HEK293T (cell line): Measurements from ENCODE around the gene ADSS1.

Experiments
- ELF4 ChIP-seq: fragments of 450-650 bp; IDR thresholded peaks from 2 replicates; pipeline ENCODE4 v1.6.1; 2017; ENCODE audit warnings: antibody characterized with exemption
- FOXK2 ChIP-seq: fragments of 450-650 bp; IDR thresholded peaks from 2 replicates; pipeline ENCODE4 v1.6.1; 2016; ENCODE audit warnings: mild to moderate bottlenecking
- FOXM1 ChIP-seq: fragments of 450-650 bp; IDR thresholded peaks from 2 replicates; pipeline ENCODE4 v1.6.1; 2017; ENCODE audit warnings: mild to moderate bottlenecking, borderline replicate concordance
- L3MBTL2 ChIP-seq: fragments of 450-650 bp; conservative IDR thresholded peaks from 2 replicates; pipeline ENCODE4 v1.6.1; 2016; ENCODE audit warnings: mild to moderate bottlenecking
- LEF1 ChIP-seq: fragments of 450-650 bp; IDR thresholded peaks from 2 replicates; pipeline ENCODE4 v1.6.1; 2017; ENCODE audit warnings: mild to moderate bottlenecking, borderline replicate concordance
- PKNOX1 ChIP-seq: fragments of 450-650 bp; IDR thresholded peaks from 2 replicates; pipeline ENCODE4 v1.6.1; 2016
- SP1 ChIP-seq: fragments of 450-650 bp; IDR thresholded peaks from 2 replicates; pipeline ENCODE4 v1.6.1; 2017

- TF ChIP-seq SP1 (no peak), ELF4 (no peak), FOXM1 (no peak), FOXK2 (no peak), LEF1 (no peak), PKNOX1 (no peak), L3MBTL2 (no peak)
Measured at GRCh38 chr14:104717646-104718045, 6.4 kb upstream of the ADSS1 start.
